GM19035 (cell line): ENCODE measurements around the gene PTPRK.

ENCODE experiments used
- ATAC-seq: cut with Tn5 transposase; IDR thresholded peaks from one replicate; pipeline ENCODE4 v1.9.1; 2021; ENCODE audit not compliant: unreplicated experiment

PTPRK gene

GRCh38 chr6:128155826-128156225, 364.6 kb downstream of the PTPRK start:
- ATAC-seq: no peak

GRCh38 chr6:128152551-128152950, 367.8 kb downstream of the PTPRK start:
- no peak for ATAC-seq

- no peak for ATAC-seq
Observed at GRCh38 chr6:128150376-128150775, 370.0 kb downstream of the PTPRK start.

GRCh38 chr6:128149796-128150195, 370.6 kb downstream of the PTPRK start:
- no peak for ATAC-seq

- no peak for ATAC-seq
Observed at GRCh38 chr6:128144320-128144719, 376.1 kb downstream of the PTPRK start.

GRCh38 chr6:128141932-128142331, 378.5 kb downstream of the PTPRK start:
- no peak for ATAC-seq

GRCh38 chr6:128139519-128139918, 380.9 kb downstream of the PTPRK start:
- ATAC-seq: no peak

GRCh38 chr6:128138694-128139093, 381.7 kb downstream of the PTPRK start:
- no peak for ATAC-seq

- ATAC-seq: no peak
Observed at GRCh38 chr6:128135325-128135724, 385.1 kb downstream of the PTPRK start.

GRCh38 chr6:128131566-128131965, 388.8 kb downstream of the PTPRK start:
- ATAC-seq: no peak

GRCh38 chr6:128131036-128131435, 389.4 kb downstream of the PTPRK start:
- ATAC-seq: no peak

- no peak for ATAC-seq
Observed at GRCh38 chr6:128129679-128130078, 390.7 kb downstream of the PTPRK start.

- ATAC-seq: no peak
Observed at GRCh38 chr6:128127650-128128049, 392.7 kb downstream of the PTPRK start.

- ATAC-seq: no peak
Observed at GRCh38 chr6:128124713-128125112, 395.7 kb downstream of the PTPRK start.

GRCh38 chr6:128121610-128122009, 398.8 kb downstream of the PTPRK start:
- ATAC-seq: no peak

- ATAC-seq: no peak
Observed at GRCh38 chr6:128121190-128121589, 399.2 kb downstream of the PTPRK start.

- ATAC-seq: no peak
Observed at GRCh38 chr6:128118401-128118800, 402.0 kb downstream of the PTPRK start.

GRCh38 chr6:128117916-128118315, 402.5 kb downstream of the PTPRK start:
- no peak for ATAC-seq

GRCh38 chr6:128114164-128114563, 406.2 kb downstream of the PTPRK start:
- no peak for ATAC-seq

- no peak for ATAC-seq
Observed at GRCh38 chr6:128112494-128112893, 407.9 kb downstream of the PTPRK start.

GRCh38 chr6:128111096-128111495, 409.3 kb downstream of the PTPRK start:
- no peak for ATAC-seq

GRCh38 chr6:128107682-128108081, 412.7 kb downstream of the PTPRK start:
- ATAC-seq: no peak

- ATAC-seq: no peak
Observed at GRCh38 chr6:128099571-128100197, 420.7 kb downstream of the PTPRK start.
